NCI-H1048 (cell line): ENCODE data around the gene ZMIZ1.
"Not testable (repeated sequence)": the region's sequence is repeated elsewhere in the genome, so short reads cannot be mapped to it uniquely, and the experiment has no call there.

Experiments
- DNase-seq: peaks from one replicate; lab custom pipeline; 2025; lab: John Stamatoyannopoulos, UW

The ZMIZ1 gene

GRCh38 chr10:79029478-79030390 lies 39.0 kb upstream of the ZMIZ1 start:
- DNase-seq = no peak

DNA sequence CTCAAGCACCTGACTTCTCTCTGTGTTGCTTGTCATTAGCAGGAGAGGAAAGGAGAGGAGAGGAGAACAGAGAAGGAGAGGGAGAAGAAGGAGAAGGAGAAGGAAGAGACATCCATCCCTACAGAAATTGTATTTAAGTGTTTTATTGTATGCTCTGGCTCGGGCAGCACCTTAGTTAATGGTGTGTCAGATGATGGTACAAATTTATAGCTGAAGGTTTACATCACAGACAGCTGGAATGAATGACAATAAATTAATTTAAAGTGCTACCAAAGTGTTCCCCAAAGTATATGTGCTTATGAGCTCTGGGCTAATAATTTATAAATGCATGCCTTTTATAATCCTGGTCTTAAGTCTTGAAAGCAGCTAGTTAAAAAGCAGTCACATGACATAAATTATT lies 38.1 kb upstream of the ZMIZ1 start:
- DNase-seq = no peak

GRCh38 chr10:79031723-79032122 lies 37.0 kb upstream of the ZMIZ1 start:
- DNase-seq = no peak

GRCh38 chr10:79034271-79034876 lies 34.4 kb upstream of the ZMIZ1 start:
- no peak for DNase-seq

GRCh38 chr10:79036416-79036815 lies 32.4 kb upstream of the ZMIZ1 start:
- DNase-seq = not testable (repeated sequence)

DNA sequence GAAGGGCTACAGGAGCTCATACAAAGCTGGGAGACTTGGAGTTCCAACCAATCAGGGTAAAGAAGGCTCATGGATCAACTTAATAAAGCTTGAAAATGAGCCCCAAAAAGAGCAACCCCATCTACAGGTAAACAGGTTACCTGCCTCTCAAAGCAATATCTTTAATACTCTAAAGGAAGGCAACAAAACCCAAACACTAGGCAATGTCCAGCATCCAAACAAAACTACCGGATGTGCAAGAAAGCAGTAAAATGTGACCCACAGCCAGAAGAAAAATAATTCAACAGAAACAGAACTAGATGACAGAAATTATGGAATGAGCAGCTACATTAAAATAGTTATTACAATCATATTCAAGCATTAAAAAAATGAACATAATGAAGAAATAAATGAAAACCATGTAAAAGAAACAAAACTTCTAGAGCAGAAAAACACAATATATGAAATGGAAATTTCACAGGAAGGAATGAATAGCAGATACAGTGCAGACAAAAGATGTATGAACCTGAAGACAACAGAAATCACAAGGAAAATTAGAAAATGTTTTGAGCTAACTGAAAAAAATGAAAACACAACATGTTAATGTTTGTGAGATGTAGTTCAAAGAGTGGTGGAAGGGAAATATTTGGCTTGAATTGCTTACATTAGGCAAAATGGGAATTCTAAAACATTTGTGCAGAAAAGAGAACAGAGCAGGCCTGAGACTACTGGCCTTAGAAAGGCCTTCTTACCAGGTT lies 30.5 kb upstream of the ZMIZ1 start:
- DNase-seq = no peak

GRCh38 chr10:79038841-79039201 lies 29.9 kb upstream of the ZMIZ1 start:
- DNase-seq = no peak

DNA sequence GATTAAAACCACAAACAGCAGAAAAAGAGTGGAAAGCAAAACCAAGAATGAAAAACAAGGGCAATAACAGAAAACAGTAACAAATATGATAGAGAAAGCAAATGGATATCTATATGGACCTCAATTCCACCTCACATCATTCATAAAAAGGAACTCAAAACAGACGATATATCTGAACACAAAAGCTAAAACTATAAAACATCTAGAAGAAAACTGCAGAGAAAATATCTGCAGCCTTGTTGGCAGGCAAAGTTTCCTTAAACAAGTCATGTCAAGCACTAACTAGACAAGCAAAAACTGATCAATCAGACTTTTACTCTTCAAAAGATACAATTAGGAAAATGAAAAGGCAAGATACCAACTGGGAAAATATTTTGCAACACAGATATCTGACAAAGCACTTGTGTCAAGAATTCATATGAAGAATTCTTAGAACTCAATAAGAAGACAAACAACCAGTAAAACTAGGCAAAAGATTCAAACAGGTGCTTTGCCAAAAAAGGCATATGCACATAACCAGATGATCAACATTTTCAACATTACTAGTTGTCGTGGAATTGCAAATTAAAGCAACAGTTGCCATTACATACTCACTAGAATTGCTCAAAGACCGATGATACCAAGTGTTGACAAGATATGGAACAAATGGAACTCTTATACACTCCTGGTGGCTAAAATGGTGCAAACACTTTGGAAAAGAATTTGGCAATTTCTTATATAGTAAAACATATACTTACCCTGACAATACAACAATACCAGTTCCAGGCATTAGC lies 25.9 kb upstream of the ZMIZ1 start:
- no peak for DNase-seq

DNA sequence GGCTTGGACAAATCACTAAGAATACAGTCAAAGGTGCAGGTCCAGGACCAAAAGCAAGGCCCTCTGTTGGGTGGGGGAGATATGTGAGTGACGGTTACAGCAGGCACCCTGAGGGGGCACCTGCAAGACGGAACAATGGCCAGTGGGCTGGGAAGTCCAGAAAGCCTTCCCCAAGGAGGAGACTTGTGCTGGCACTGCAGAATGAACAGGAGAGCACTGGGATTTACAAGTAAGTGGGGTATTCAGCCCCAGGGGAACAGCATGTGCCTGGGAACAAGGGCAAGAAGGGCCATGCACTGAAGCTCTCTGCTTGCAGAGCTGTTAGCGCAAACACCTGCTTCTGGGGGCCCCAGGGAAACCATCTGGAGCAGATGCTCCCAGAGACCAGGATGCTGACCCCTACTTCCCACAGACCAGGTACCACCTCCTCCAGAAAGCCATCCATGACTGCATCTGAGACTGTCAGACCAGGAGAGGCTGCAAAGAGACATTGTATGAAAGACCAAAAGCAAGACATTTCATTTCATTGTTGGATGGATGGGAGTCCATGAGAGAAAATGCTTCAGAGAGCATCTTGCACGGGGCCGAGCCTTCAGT lies 24.6 kb upstream of the ZMIZ1 start:
- DNase-seq = no peak

DNA sequence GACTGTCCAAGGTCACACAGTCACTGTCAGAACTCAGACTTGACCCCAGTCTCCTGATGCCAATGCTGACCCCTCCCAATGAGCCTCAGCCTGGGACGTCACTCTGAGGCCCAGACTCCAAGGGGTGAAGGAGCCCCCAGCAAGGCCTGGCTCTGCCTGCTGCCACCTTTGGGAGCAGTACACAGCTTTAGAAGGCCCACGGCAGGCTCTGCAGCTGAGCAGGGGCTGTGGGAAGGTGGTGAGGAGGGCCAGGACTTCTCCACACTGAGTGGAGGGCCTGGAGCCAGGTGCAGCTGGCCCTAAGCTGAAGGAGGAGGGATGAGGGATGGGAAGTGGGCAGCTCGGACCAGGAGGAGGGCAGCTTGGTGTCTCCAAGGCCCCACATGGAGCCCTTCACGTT lies 23.9 kb upstream of the ZMIZ1 start:
- DNase-seq = no peak

DNA sequence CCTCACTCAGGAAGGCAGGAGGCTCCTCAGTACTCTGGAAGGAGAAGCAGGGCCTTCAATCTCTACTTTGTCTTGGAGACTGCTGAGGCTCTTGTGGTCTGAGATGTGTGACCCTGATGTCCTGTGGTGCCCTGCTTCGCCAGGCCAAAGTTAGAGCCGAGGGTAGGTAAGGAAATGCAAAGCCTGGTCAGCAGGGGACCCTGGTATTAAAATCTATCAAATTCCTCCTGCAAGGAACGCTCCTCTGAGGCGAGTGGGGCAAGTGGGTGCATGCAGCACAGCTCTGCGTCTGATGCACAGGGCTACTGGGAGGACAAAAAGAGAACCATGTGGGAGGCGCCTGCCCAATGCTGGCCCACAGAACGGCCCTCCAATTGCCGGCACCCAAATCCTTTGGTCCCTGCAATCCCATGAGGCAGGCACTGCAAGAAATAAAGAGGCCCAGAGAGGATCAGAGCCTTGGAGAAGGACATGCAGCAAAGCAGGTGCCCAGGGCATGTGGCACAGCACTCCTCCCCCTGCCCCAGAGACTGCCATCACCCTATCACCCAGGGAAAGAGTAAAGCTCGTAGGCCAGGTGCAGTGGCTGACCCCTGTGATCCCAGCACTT lies 23.1 kb upstream of the ZMIZ1 start:
- no peak for DNase-seq

GRCh38 chr10:79046326-79046725 lies 22.4 kb upstream of the ZMIZ1 start:
- no peak for DNase-seq

DNA sequence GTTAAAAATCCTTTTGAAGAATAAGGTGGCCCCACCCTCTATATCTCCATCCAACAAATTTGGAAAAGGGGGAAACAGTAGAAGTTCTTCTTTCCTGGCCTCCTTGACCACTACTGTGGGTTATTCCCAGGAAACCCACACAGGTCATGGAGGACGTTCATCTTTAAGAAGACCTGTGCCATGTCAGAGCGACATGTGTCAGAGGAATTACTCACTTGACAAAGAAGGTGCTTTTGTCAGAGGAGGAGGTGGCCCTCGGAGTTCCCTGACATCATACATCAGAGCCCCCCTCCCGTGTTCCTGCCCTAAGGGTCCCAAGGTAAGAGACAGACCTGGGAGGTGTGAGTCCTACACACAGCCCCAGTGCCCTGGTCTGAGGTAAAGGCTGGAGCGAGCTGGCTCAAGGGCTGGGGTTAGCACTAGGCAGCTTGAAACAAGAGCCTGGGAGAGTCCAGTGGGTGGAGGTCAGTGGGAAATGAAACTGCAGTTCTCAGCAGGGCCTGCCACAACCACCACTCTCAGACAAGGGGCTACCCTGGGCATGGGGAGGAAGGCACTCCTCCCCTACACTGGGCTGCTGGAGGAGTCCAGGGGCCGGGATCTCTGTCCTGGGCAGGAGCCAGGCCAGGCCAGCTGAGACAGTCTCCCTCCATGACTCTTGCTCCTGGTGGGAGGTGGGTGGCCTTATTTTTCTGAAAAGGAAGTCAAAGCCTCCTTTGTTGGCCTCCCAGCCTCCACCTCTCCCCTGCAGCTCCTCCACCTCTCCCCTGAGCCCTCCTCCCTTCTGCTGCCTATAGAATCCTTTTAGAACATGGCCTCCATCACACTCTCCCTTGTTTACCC lies 21.8 kb upstream of the ZMIZ1 start:
- no peak for DNase-seq

- DNase-seq = no peak
These were observed 21.2 kb upstream of the ZMIZ1 start for GRCh38 chr10:79047584-79047874.

DNA sequence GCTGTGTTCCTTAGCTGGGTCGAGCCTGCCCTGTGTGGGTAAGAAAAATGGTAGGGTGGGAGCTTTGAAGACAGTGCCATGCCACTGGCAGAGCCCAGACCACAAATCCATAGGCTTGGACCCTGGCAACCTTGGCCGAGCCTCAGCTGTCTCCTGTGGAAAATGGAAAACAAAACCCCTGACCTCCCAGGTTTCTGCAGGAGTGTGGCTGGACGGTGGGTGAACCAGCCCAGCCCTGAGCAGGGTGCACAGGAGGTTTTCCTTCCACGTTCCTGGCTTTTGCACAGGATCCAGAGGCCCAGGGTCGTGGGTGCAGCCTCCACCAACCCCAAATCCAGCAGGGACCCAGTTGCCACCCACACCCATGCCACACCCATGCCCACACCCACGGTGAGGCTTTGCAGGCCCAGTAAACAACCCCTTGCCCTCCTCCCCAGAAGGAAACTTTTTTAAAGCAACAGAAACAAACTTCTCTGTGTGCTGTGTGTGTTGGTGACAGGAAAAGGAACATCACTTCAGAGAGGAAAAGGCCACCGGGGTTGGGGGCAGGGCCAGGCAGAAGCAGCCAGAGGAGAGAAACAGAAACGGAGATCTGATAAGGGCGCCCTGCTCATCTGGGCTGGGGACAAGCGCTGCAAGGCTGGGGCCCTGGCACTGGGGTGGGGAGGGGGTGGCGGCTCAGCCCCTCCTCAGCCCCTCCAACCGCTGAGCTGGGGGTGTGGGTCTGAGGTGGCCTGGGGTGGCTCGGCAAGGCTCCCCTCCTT lies 20.7 kb upstream of the ZMIZ1 start:
- DNase-seq = no peak

- DNase-seq = no peak
These were observed 19.9 kb upstream of the ZMIZ1 start for GRCh38 chr10:79048639-79049550.

GRCh38 chr10:79049931-79050895 lies 18.6 kb upstream of the ZMIZ1 start:
- DNase-seq = no peak
